HEK293 (cell line): ENCODE data around the gene COMMD10.
A peak's percentile ranks its signal among the peaks of the same experiment; 100 is the strongest.

Source experiments
- CTCF ChIA-PET: fragments of 350-600 bp; formaldehyde crosslinking; extraction: SDS; loops from one replicate; lab custom pipeline; 2021; ENCODE audit warnings: antibody characterized with exemption; lab: Yijun Ruan, JAX
- POLR2A ChIA-PET: fragments of 300-600 bp; formaldehyde crosslinking; extraction: SDS; loops from one replicate; lab custom pipeline; 2020; ENCODE audit warnings: antibody characterized with exemption, inconsistent platforms; lab: Yijun Ruan, JAX
- H3K27ac ChIP-seq: fragments of 200-500 bp; sonication (Bioruptor generic); 2 replicates; pipeline ENCODE4 v1.5.1; 2014; ENCODE audit warnings: low read depth, low read length, control low read depth, inconsistent platforms; ENCODE audit errors: extremely low read depth
- H3K36me3 ChIP-seq, 2 experiments: fragments of 200-500 bp in 1 of 2; sonication (Bioruptor generic) in 1 of 2; 1 replicate in 1 of 2; 2 replicates in 1 of 2; pipeline ENCODE4 v1.5.1; 2014 to 2017; ENCODE audit warnings: inconsistent platforms in 2 of 2, low read length in 2 of 2; ENCODE audit not compliant: control insufficient read depth in 2 of 2, insufficient read depth in 1 of 2
- H3K4me1 ChIP-seq: fragments of 200-500 bp; sonication (Bioruptor generic); 2 replicates; pipeline ENCODE4 v1.5.1; 2014; ENCODE audit warnings: mild to moderate bottlenecking, low read length, inconsistent platforms; ENCODE audit not compliant: control insufficient read depth, insufficient read depth
- H3K4me3 ChIP-seq: 2 replicates; pipeline ENCODE4 v1.5.1; 2011; ENCODE audit warnings: low read depth, mild to moderate bottlenecking, control low read depth, low read length, moderate library complexity
- H3K9me3 ChIP-seq: fragments of 200-500 bp; sonication (Bioruptor generic); 2 replicates; pipeline ENCODE4 v1.5.1; 2014; ENCODE audit warnings: low read depth, low read length, inconsistent platforms; ENCODE audit not compliant: control insufficient read depth, insufficient read depth
- BCL11B ChIP-seq: fragments of 450-650 bp; formaldehyde crosslinking; IDR thresholded peaks from 2 replicates; pipeline ENCODE4 v1.5.1; 2016; ENCODE audit warnings: low read depth, missing biosample characterization, missing genetic modification characterization
- HOXC10 ChIP-seq: sonication (generic); formaldehyde crosslinking; IDR thresholded peaks from 2 replicates; pipeline ENCODE4 v1.8.1; 2023; ENCODE audit warnings: mild to moderate bottlenecking, missing genetic modification reagents
- MYNN ChIP-seq: fragments of 450-650 bp; formaldehyde crosslinking; IDR thresholded peaks from 2 replicates; pipeline ENCODE4 v1.5.1; 2016; ENCODE audit warnings: missing biosample characterization, missing genetic modification characterization, borderline replicate concordance
- RBAK ChIP-seq: fragments of 450-650 bp; formaldehyde crosslinking; IDR thresholded peaks from 2 replicates; pipeline ENCODE4 v1.5.1; 2016; ENCODE audit warnings: missing biosample characterization, missing genetic modification characterization
- ZNF16 ChIP-seq: fragments of 450-650 bp; formaldehyde crosslinking; IDR thresholded peaks from 2 replicates; pipeline ENCODE4 v1.5.1; 2016; ENCODE audit warnings: low read depth, missing biosample characterization, missing genetic modification characterization
- ZNF174 ChIP-seq: fragments of 450-650 bp; formaldehyde crosslinking; IDR thresholded peaks from 2 replicates; pipeline ENCODE4 v1.5.0; 2017; ENCODE audit warnings: missing biosample characterization, mild to moderate bottlenecking, missing genetic modification characterization
- ZNF214 ChIP-seq: fragments of 450-650 bp; formaldehyde crosslinking; IDR thresholded peaks from 2 replicates; pipeline ENCODE4 v1.5.1; 2017; ENCODE audit warnings: missing biosample characterization, mild to moderate bottlenecking, missing genetic modification characterization, borderline replicate concordance
- ZNF266 ChIP-seq: fragments of 450-650 bp; formaldehyde crosslinking; IDR thresholded peaks from 2 replicates; pipeline ENCODE4 v1.5.1; 2016; ENCODE audit warnings: missing biosample characterization, missing genetic modification characterization, low read depth
- ZNF544 ChIP-seq: fragments of 450-650 bp; formaldehyde crosslinking; IDR thresholded peaks from 2 replicates; pipeline ENCODE4 v1.5.0; 2017; ENCODE audit warnings: missing biosample characterization, missing genetic modification characterization
- ZNF548 ChIP-seq: fragments of 450-650 bp; formaldehyde crosslinking; IDR thresholded peaks from 2 replicates; pipeline ENCODE4 v1.5.1; 2016; ENCODE audit warnings: missing biosample characterization, missing genetic modification characterization
- ZNF549 ChIP-seq: fragments of 450-650 bp; IDR thresholded peaks from 2 replicates; pipeline ENCODE4 v1.5.1; 2018; ENCODE audit warnings: missing biosample characterization, missing genetic modification characterization, mild to moderate bottlenecking, inconsistent platforms, moderate library complexity
- ZNF654 ChIP-seq: fragments of 450-650 bp; formaldehyde crosslinking; IDR thresholded peaks from 2 replicates; pipeline ENCODE4 v1.5.1; 2016; ENCODE audit warnings: low read depth, missing biosample characterization, missing genetic modification characterization
- ZNF677 ChIP-seq: fragments of 450-650 bp; IDR thresholded peaks from 2 replicates; pipeline ENCODE4 v1.5.0; 2018; ENCODE audit warnings: missing biosample characterization, mild to moderate bottlenecking, missing genetic modification characterization, moderate library complexity
- ZSCAN16 ChIP-seq: fragments of 450-650 bp; formaldehyde crosslinking; IDR thresholded peaks from 2 replicates; pipeline ENCODE4 v1.5.1; 2016; ENCODE audit warnings: missing biosample characterization, missing genetic modification characterization
- TF ChIP-seq, protein P1 (sequence below): fragments of 450-650 bp; formaldehyde crosslinking; IDR thresholded peaks from 2 replicates; pipeline ENCODE4 v1.5.1; 2016; ENCODE audit warnings: missing biosample characterization, missing genetic modification characterization
- TF ChIP-seq, protein P2 (sequence below): fragments of 450-650 bp; formaldehyde crosslinking; IDR thresholded peaks from 2 replicates; pipeline ENCODE4 v1.5.1; 2017; ENCODE audit warnings: missing biosample characterization, missing genetic modification characterization
- TF ChIP-seq, protein P3 (sequence below): sonication (generic); formaldehyde crosslinking; IDR thresholded peaks from 2 replicates; pipeline ENCODE4 v1.8.1; 2022; ENCODE audit warnings: mild to moderate bottlenecking, moderate library complexity, missing genetic modification reagents
- TF ChIP-seq, protein P4 (sequence below): fragments of 450-650 bp; formaldehyde crosslinking; IDR thresholded peaks from 2 replicates; pipeline ENCODE4 v1.5.1; 2016; ENCODE audit warnings: missing biosample characterization, missing genetic modification characterization

Gene COMMD10

DNA sequence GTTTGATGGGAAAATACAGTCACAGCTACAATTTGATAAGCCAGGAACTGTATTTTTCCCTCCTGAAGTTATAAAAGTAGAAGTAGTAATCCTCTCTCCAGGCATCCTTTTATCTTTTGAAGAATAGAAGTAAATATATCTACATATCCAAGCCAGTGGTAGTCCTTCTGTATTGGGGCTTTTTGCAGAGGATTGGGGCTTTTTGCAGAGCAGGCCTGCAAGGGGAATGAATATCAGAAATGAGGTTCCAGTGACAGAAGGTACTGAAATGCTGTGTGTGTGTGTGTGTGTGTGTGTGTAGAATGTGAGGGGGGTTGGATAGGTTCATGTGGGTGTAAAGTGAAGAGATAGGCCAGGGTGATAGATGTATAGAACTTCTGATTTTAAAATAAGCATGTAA, 127.4 kb downstream of the COMMD10 start:
- CTCF ChIA-PET: no interaction called here
- H3K4me1 ChIP-seq: no peaks in the 10 kb centered on the region
- H3K36me3 ChIP-seq: no peaks in the 10 kb centered on the region
- TF ChIP-seq MYNN (no peak), ZNF174 (no peak), ZNF214 (tag by site-specific recombination) (no peak), ZNF654 (tag by site-specific recombination) (no peak), RBAK (tag by site-specific recombination) (no peak), HOXC10 (no peak), ZNF16 (tag by site-specific recombination) (no peak)
- no peaks in the 10 kb centered on the region for H3K9me3 ChIP-seq
- H3K4me3 ChIP-seq: no peak overlapping the region
- POLR2A ChIA-PET: no interaction called here
- H3K27ac ChIP-seq: no peak overlapping the region

DNA sequence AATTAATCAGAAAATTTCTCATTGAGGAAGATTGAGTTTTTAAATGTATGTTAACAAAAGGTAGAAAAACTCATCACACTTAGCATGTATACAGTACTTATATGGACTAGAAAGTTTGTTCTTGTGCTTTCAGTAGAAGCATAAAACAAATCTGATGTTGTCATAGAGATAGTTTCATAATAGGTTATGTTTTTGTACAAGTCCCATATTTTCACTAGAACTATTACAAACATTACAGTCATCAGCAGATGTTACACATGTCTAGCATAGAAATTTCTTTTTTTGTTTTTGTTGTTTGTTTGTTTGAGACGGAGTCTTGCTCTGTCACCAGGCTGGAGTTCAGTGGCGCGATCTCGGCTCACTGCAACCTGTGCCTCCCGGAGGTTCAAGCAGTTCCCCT, 131.4 kb downstream of the COMMD10 start:
- no peak for TF ChIP-seq ZSCAN16
- TF ChIP-seq, protein P1, sequence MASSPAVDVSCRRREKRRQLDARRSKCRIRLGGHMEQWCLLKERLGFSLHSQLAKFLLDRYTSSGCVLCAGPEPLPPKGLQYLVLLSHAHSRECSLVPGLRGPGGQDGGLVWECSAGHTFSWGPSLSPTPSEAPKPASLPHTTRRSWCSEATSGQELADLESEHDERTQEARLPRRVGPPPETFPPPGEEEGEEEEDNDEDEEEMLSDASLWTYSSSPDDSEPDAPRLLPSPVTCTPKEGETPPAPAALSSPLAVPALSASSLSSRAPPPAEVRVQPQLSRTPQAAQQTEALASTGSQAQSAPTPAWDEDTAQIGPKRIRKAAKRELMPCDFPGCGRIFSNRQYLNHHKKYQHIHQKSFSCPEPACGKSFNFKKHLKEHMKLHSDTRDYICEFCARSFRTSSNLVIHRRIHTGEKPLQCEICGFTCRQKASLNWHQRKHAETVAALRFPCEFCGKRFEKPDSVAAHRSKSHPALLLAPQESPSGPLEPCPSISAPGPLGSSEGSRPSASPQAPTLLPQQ (tag by site-specific recombination): no peak
- no peak for TF ChIP-seq ZNF266 (tag by site-specific recombination)
- no peak for TF ChIP-seq BCL11B (tag by site-specific recombination)
- TF ChIP-seq, protein P2, sequence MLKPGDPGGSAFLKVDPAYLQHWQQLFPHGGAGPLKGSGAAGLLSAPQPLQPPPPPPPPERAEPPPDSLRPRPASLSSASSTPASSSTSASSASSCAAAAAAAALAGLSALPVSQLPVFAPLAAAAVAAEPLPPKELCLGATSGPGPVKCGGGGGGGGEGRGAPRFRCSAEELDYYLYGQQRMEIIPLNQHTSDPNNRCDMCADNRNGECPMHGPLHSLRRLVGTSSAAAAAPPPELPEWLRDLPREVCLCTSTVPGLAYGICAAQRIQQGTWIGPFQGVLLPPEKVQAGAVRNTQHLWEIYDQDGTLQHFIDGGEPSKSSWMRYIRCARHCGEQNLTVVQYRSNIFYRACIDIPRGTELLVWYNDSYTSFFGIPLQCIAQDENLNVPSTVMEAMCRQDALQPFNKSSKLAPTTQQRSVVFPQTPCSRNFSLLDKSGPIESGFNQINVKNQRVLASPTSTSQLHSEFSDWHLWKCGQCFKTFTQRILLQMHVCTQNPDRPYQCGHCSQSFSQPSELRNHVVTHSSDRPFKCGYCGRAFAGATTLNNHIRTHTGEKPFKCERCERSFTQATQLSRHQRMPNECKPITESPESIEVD (tag by site-specific recombination): no peak
- TF ChIP-seq, protein P3, sequence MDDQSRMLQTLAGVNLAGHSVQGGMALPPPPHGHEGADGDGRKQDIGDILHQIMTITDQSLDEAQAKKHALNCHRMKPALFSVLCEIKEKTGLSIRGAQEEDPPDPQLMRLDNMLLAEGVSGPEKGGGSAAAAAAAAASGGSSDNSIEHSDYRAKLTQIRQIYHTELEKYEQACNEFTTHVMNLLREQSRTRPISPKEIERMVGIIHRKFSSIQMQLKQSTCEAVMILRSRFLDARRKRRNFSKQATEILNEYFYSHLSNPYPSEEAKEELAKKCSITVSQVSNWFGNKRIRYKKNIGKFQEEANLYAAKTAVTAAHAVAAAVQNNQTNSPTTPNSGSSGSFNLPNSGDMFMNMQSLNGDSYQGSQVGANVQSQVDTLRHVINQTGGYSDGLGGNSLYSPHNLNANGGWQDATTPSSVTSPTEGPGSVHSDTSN: no peak
- no peak for TF ChIP-seq ZNF544 (tag by site-specific recombination)
- TF ChIP-seq ZNF548 (tag by site-specific recombination): no peak
- TF ChIP-seq, all 188 proteins: peak for 0
- Histone ChIP-seq H3K4me1 (no peaks in the 10 kb centered on the region), H3K9me3 (no peaks in the 10 kb centered on the region), H3K27ac (no peak overlapping the region), H3K36me3 (no peaks in the 10 kb centered on the region), H3K4me3 (no peak overlapping the region)
- CTCF ChIA-PET: no interaction called here
- POLR2A ChIA-PET: no interaction called here

DNA sequence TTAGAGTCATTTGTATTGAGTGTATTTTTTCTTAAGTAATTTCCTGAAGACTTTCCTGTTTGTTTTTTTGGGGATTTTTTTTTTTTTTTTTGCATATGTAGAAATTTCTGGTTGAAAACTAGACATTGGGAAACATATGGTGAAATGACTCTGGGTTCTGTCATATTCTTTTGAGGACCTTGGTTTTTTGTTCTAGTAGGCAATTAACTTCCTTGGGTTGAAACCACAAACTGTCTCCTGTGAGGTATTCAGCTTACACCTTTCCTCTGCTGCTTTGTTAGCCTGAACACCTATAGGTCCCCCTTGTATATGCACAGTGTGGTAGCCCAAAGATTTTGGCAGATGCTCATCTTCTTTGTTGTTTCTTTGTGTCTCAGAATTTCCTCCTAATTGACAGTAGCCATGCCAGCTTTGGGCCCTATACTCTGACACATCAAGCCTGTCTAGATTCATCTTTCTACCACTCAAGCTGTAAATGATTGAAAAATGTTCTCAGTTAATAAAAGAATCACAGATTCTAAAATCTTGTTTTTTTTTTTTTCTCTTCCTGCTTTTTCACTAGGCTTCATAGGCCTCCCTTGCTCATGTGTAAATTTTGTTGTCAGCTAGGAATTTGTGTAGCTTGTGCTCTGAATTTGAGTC, 140.6 kb downstream of the COMMD10 start:
- ChIA-PET POLR2A (interaction anchor here (0.7 kb wide), 1 partner anchor 440 kb away, joined by 5 read pairs; no protein-coding TSS in a partner anchor), CTCF (no interaction called here)
- H3K4me3 ChIP-seq: no peak overlapping the region
- TF ChIP-seq ZNF677 (tag by site-specific recombination) (no peak), ZNF549 (tag by site-specific recombination) (no peak)
- TF ChIP-seq, protein P4, sequence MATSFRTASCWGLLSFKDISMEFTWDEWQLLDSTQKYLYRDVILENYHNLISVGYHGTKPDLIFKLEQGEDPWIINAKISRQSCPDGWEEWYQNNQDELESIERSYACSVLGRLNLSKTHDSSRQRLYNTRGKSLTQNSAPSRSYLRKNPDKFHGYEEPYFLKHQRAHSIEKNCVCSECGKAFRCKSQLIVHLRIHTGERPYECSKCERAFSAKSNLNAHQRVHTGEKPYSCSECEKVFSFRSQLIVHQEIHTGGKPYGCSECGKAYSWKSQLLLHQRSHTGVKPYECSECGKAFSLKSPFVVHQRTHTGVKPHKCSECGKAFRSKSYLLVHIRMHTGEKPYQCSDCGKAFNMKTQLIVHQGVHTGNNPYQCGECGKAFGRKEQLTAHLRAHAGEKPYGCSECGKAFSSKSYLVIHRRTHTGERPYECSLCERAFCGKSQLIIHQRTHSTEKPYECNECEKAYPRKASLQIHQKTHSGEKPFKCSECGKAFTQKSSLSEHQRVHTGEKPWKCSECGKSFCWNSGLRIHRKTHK (tag by site-specific recombination): peak; percentile 26; the same call in 1 of the 2 replicates
- no peak overlapping the region for H3K27ac ChIP-seq
- no peaks in the 10 kb centered on the region for H3K9me3 ChIP-seq
- no peaks in the 10 kb centered on the region; the same call in 1 of the 2 replicates for H3K4me1 ChIP-seq
- H3K36me3 ChIP-seq: no peaks in the 10 kb centered on the region
